H1 (cell line): ENCODE results near the gene SFXN2. TPM values are rescaled to one million over a fixed set of nuclear protein-coding genes. Genes with fewer than 3 reads are reported as not detected.

Experiments used
- ATF3 ChIP-seq: IDR thresholded peaks from 2 replicates; pipeline ENCODE4 v1.6.1; 2011; ENCODE audit warnings: low read depth, mild to moderate bottlenecking, low read length; ENCODE audit not compliant: insufficient read depth
- CHD7 ChIP-seq: fragments of 300-600 bp; sonication (generic); IDR thresholded peaks from 2 replicates; pipeline ENCODE4 v1.7.1; 2012; ENCODE audit warnings: low read length, moderate library complexity, mild to moderate bottlenecking, inconsistent platforms; ENCODE audit not compliant: insufficient replicate concordance
- CTBP2 ChIP-seq: IDR thresholded peaks from 2 replicates; pipeline ENCODE4 v1.7.0; 2011; ENCODE audit warnings: borderline replicate concordance, mild to moderate bottlenecking, moderate library complexity, mixed read lengths, low read length; ENCODE audit not compliant: insufficient read depth, insufficient read length
- EZH2 ChIP-seq: fragments of 200-600 bp; sonication (generic); IDR thresholded peaks from 2 replicates; pipeline ENCODE4 v1.7.1; 2012; ENCODE audit warnings: low read depth, mild to moderate bottlenecking, moderate library complexity, low read length, inconsistent platforms; ENCODE audit not compliant: severe bottlenecking
- NRF1 ChIP-seq: IDR thresholded peaks from 2 replicates; pipeline ENCODE4 v1.6.1; 2011; ENCODE audit warnings: mild to moderate bottlenecking, low read depth, low read length, improper control_type of control experiment
- RAD21 ChIP-seq, 2 experiments: IDR thresholded peaks in 1 of 2; conservative IDR thresholded peaks in 1 of 2; 2 replicates each; pipeline ENCODE4 v1.6.1; 2011; ENCODE audit warnings: low read depth in 2 of 2, low read length in 2 of 2, improper control_type of control experiment in 1 of 2, inconsistent platforms in 1 of 2, mild to moderate bottlenecking in 1 of 2, moderate library complexity in 1 of 2
- RXRA ChIP-seq: IDR thresholded peaks from 2 replicates; pipeline ENCODE4 v1.6.1; 2011; ENCODE audit warnings: low read depth, mild to moderate bottlenecking, low read length, moderate library complexity; ENCODE audit not compliant: insufficient read depth
- SIX5 ChIP-seq: IDR thresholded peaks from 2 replicates; pipeline ENCODE4 v1.6.1; 2011; ENCODE audit warnings: mild to moderate bottlenecking, low read depth, low read length
- TAF1 ChIP-seq: IDR thresholded peaks from 2 replicates; pipeline ENCODE4 v1.6.1; 2011; ENCODE audit warnings: mild to moderate bottlenecking, low read depth, low read length
- TCF12 ChIP-seq: IDR thresholded peaks from 2 replicates; pipeline ENCODE4 v1.6.1; 2011; ENCODE audit warnings: low read depth, mild to moderate bottlenecking, low read length
- YY1 ChIP-seq: IDR thresholded peaks from 2 replicates; pipeline ENCODE4 v1.6.1; 2011; ENCODE audit warnings: low read depth, mild to moderate bottlenecking, low read length
- polyA plus RNA-seq, 7 experiments: library from polyadenylated mRNA; depleted of rRNA in 3 of 7; stranded (reverse) in 5 of 7; unstranded in 2 of 7; fragments of >200 nt in 5 of 7; fragments of 200-250 nt in 2 of 7; gene quantifications; 1 replicate in 5 of 7; 2 replicates in 1 of 7; 4 replicates in 1 of 7; pipeline versions ENCODE4 v1.2.1 to v1.2.3, GENCODE V29; 2011 to 2013; ENCODE audit warnings: missing spikeins in 2 of 7, mixed read lengths in 2 of 7
- total RNA-seq: library from RNA; stranded (reverse); fragmentation: NEBNext Ultra II Directional; extraction: Animal tissue kit (Norgen Biotek cat#: 25700); gene quantifications from 2 replicates; pipeline ENCODE4 v1.2.1, GENCODE V29; 2021

The SFXN2 gene
- total and polyA plus RNA-seq, 2 of the 8 experiments (the other 6 are each of a cell fraction or from before 2014, with no cell fraction given), result 20.5 to 23.5 TPM

GRCh38 chr10:102773986-102774385, 59.5 kb downstream of the SFXN2 start (continued):
- no peak for TF ChIP-seq CHD7
- no peak for TF ChIP-seq SIX5
- TF ChIP-seq ATF3, result no peak
- no peak for TF ChIP-seq YY1
- TF ChIP-seq RXRA, result no peak
- TF ChIP-seq CTBP2, result no peak
- no peak for TF ChIP-seq NRF1
- TF ChIP-seq EZH2, result no peak
- TF ChIP-seq RAD21 (IDR thresholded peaks at IDR 0.05 in 1 of 2, conservative IDR thresholded peaks at IDR 0.05 in 1 of 2; ENCODE audit: low read depth in 2 of 2, low read length in 2 of 2), result no peak
- no peak for TF ChIP-seq TCF12
- no peak for TF ChIP-seq TAF1
